Stimulated activated CD4-positive, alpha-beta T cell treated with anti-CD3 and anti-CD28 coated beads, Interleukin-2, amount 100 ng/mL, for 4 hours (primary cell): Measurements from ENCODE around the gene MED13.
"Not testable (repeated sequence)": the region's sequence is repeated elsewhere in the genome, so short reads cannot be mapped to it uniquely, and the experiment has no call there.

Experiments used
- DNase-seq: peaks from one replicate; pipeline ENCODE4 v3.0.0-alpha.2; 2020; ENCODE audit warnings: low read depth

MED13 gene

GRCh38 chr17:62090021-62090824 lies 25.1 kb upstream of the MED13 start:
- DNase-seq = no peak

DNA sequence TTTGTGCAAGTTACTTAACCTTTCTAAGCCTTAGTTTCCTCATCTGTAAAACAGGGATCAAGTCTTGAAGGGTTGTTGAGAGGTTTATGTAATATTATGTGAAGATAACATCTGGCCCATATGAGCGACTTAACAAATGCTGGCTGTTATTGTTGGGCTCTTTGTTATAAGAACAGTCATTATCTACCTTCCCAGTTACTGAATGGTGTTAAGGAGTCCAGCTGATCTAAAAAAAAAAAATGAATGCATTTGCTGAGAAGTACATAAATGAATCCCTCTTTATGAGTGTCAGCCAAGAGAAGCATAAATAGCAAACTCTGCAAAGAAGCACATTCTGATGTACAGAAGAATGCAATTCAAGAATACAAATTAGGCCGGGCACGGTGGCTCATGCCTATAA lies 24.3 kb upstream of the MED13 start:
- DNase-seq = no peak

DNA sequence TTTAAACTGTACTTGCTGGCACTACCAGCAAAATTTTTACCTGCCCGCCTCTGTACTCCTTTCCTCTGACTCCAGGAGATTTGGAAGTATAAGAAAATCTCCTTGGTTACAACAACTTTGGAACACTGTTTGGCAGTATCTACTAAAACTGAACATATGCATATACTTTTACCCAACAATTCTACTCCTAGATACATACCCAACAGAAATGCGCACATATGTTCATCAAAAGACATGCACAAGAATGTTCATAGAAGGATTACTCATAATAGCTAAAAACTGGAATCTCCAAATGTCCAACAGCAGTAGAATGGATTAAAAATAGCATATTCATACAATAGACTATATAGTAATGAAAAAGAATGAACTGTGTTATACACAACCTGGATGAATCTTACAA lies 21.7 kb upstream of the MED13 start:
- no peak for DNase-seq

DNA sequence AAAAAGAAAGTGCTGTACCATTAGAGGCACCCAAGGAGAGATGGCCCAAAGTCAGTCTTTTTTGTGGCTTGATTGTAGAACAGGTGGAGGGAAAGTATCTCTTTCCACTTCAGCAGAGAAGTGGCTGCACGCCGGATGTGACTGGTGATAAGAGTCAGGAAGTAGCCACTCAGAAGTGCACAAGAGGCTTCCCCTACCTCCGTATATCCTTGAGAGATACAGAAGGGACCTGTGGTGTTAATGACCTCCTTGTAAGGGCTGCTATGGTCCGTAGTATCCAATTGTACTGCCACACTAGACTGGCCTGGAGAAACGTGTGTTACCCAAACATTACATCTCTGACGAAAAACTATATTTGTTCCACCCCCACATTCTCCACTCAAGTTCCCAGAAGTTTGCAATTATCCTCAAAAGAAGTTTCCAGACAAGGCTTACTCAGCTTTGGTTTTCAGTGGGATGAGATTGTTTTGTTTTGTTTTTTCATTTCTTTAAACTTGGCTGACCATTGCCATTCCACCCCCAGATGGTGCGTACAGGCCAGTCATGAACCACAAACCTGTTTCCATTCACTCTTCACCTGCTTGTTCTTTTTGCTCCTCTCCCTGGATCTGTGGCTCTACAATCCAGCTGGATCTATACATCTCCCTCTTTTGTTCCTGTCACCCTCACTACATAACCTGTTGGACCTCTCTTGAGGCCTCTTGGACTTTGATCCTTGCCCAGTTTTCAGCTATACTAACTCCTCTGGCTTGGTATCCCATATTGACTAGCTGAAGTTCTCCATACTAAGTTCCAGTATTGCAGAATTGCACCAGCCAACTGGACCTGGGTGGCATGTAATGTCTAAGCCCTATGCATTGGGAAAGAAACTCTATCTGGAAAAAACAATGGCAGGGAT lies 20.7 kb upstream of the MED13 start:
- no peak for DNase-seq

DNA sequence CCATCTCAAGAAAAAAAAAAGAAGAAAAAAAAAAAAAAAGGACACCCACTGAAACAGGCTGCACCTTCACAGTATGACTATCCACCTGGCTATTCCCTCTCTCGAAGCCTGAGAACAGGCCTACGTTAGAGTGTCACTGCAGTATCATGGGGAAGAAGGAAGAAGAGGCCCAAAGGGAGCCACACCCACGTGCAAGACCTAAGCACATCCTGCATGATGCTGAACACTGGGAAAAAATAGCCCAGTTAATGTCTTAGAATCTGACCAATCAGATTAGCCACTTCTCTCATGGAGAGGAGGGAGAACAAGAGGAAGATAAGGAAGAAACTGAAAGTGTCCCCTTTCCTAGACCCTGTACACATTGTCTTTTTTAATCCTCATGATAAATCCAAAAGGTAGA lies 19.5 kb upstream of the MED13 start:
- no peak for DNase-seq

DNA sequence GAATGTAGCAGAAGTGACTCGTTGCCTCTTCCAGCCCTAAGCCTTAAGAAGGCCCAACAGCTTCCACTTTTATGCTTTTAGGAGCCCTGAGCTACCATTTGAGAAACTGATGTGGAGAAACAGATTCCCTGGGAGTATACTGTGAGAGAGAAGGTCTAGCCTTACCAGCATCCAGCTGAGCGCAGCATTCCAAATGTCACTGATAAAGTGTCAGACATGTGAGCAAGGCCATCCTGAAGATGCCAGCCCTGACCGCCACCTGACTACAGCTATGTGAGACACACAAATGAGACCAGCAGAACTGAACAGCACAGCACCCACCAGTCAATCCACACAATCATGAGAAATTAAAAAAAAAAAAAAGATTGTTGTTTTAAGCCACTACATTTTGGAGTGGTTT lies 18.6 kb upstream of the MED13 start:
- DNase-seq = no peak

DNA sequence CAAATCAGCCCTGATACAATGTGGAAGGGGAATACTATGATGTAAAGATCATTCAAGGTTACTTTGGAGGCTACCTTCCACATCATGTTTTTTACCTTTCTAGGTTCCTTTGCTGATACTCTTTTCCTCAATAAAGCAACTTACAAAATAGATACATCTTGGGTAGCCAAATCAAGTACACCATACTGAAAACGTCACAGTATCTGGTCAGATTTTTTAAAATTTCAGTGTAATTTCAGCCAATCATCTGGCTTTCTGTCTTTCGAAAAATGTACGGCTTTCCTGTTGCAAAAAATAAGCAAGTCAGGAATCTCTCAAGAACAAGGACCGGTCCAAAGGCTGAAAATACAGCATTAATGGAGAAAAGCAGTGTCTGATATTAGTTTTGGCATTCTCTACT lies 15.6 kb upstream of the MED13 start:
- DNase-seq = no peak

GRCh38 chr17:62078009-62078408 lies 12.9 kb upstream of the MED13 start:
- no peak for DNase-seq

DNA sequence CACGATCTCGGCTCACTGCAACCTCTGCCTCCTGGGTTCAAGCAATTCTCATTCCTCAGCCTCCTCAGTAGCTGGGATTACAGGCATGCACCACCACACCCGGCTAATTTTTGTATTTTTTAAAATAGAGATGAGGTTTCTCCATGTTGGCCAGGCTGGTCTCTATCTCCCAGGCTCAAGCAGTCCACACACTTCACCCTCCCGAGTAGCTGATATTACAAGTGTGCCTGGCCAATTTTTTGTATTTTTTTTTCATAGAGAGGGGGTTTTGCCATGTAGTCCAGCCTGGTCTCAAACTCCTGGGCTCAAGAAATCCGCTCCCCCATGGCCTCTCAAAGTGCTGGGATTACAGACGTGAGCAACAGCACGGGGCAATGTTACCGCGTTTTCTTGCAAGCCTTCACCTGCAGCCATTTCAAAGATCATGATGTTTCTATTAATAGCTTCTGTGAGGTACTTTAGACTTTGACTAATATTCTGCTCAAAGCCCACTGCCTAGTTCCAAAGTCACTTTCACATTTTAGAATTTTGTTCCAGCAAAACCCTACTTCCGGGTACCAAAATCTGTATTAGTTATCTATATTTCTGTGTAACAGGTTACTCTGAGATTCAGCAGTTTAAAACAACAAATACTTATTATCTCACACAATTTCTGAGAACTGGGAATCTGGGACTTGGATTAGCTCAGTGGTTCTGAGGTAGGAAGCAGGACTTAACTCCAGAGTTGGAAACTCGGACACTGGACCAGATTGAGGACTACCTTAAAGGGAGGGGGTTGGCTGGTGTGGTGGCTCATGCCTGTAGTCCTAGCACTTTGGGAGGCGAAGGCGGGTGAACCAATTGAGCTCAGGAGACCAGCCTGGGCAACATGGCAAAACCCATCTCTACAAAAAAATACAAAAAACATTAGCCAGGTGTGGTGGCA lies 12.0 kb upstream of the MED13 start:
- no peak for DNase-seq

GRCh38 chr17:62075308-62075815 lies 10.3 kb upstream of the MED13 start:
- DNase-seq = no peak

GRCh38 chr17:62073993-62074392 lies 8.9 kb upstream of the MED13 start:
- no peak for DNase-seq

GRCh38 chr17:62072855-62073254 lies 7.8 kb upstream of the MED13 start:
- DNase-seq = not testable (repeated sequence)

DNA sequence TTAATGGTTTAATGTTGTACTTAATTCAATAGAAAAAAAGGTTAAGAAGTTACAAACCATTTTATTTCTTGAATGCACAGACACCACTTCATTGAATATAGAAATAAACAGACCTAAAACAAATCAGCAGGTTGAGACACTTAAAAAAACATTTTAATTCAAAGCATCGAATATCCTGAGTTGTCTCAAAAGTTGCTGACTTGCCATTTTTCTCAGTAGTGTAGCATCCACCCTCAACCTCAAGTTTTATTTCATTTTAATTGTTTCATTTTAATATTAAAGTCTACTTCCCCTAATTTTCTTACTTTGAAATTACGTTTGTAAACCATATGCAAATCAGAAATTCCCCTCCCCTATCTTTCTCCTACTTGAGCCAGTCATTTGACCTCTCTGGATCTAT lies 5.8 kb upstream of the MED13 start:
- DNase-seq = no peak

DNA sequence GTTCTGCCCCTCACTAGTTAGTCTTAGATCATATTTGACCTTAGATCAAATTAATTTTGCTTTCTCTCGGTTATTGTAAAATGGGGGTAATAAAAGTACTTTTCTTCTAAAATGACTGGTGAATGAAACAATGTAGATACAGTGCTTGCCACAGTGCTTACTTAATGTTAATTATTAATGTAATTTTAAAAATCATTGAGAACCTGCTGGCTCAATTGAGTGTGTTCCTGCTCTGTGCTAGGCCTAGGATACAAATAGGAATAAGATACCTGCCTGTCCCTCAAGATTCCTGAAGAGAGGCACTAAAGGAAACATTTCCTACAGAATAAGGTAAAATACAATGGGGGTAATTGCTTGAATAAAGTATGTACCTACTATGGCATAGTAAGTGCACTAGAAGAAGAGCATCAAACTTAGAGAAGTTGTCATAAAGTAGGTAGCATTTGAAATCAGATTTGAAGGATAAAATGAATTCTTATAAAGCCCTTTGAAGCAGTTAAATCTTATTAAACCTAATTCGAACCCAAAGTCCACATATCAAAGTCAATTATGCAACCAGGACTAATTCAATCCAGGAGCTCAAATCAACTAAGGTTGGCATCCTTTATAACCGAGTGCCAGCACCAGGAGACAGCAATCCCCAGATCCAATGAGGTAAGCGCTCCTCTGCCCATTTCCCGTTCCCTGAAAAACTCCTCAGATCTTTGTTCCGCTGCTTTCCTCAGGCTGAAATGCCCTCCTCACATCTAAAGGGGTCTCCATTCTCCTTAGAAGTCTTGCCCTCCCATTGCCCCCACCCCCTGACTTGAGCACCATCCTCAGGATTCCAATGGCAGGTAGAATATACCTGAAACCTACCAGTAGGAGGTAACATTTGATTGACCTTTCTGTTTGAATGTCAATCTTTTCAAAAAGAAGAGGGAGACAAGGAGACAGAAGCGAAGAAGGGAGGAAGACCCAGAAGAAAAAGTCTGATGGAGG lies 2.4 kb upstream of the MED13 start:
- no peak for DNase-seq

DNA sequence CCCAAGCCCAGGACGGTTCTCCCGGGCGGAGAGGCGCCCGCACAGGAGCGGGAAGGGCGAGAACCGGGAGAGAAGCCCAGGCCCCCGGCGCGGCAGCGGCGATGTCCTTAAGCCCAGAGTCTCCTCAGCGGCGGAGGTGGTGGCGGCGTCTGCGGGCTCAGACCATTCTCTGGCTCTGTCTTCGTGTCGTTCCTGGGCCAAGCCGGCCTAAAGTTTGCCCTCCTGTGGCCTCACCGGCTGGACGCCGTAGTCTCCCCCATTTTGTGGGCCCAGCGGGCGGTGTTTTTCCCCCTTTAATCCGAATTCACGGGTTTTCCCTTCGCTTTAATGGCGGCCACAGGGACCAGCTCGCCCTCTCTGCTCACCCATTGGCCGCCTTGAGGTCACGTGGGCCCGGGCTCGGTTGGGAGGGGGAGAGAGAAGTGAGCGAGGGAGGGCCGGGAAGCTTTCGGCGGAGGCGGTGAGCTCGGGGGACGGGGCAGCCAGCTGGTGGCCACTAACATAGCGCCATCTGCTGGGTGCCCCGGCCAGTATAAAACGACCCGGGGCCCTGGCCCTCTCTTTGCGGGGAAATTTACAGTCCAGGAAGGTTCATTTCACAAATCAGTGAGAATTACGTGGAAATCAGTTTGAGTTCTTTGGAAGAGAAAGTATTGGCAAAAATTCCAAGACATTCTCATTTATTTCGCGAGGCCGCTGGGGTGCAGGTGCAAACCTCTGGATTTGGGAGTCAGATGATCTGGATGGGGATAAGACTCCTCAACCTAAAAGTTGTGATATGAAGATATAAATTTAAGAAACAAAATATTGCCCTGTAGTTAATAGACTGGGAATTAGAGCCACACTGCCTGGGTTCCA lies 762 bp upstream of the MED13 start:
- DNase-seq = peak; percentile 98

DNA sequence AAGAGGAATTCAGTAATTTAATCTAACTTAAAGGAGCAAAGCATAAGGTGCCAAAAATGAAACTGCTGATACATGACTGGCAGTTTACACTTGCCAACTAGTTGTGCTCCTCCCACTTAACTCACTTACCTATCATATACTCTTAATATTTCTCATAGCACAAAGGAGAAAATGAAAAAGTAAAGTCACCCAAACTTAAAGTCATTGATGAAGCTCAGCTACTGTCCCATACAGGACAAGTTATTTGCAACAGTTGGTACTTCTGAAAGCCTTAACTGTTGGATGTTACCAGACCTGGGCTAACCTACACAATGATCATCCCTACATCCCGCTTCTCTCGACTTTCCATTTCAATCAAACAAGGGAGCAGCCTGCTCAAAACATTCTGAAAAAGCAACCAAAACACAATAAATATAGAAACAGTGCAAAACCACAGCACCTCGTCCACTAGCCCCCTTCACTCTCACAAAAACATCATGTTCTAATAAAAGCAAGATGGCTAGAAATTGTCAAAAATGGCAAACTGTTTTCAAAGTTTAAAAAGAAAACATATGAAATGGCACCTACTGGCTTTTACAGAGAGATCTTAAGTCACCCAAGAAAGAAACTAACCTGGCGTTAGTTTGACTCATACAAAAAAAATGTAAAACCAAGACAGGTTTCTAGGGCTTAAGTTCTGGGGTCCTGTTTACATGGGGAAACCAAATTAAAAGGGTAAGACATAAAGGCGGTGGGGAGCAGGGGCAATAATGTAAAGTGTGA lies 868 bp downstream of the MED13 start:
- DNase-seq = no peak

GRCh38 chr17:62062944-62063343 lies 2.1 kb downstream of the MED13 start:
- DNase-seq = no peak

DNA sequence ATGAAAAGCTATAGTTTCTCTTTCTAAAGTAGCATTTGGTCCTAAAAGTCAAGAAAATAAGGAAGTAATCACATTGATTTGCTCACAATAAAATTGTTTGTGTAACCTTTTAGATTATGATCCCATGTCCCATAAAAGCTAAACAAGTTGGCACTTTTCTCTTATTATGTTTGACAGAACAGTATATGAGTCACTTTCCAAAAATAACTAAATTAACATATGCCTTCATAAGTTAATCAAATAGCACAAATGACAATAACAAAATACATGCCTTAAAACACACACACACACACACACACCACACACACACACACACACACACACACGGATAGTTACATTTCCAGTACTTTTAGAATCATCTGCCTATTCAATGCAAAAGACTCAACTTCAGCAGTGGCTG lies 2.8 kb downstream of the MED13 start:
- no peak for DNase-seq

- no peak for DNase-seq
These were observed 5.7 kb downstream of the MED13 start for GRCh38 chr17:62059414-62059813.
